ENCODE measurements around the gene USP15.

GRCh38 chr12:62285284-62285683, 25.1 kb downstream of the USP15 start:
- TF ChIP-seq CTCF (IDR thresholded peaks at IDR 0.05) (no peak), POLR2AphosphoS5 (IDR thresholded peaks at IDR 0.05) (no peak), POLR2A (IDR thresholded peaks at IDR 0.05) (no peak), EP300 (IDR thresholded peaks at IDR 0.05) (no peak)

Measured in stomach (tissue), 4 donors.